Loucy (cell line): ENCODE results near the gene GNB5.
"Not testable (repeated sequence)": the region's sequence is repeated elsewhere in the genome, so short reads cannot be mapped to it uniquely, and the experiment has no call there.

ENCODE experiments used
- H2AFZ ChIP-seq: fragments of 200-600 bp; sonication (generic); 2 replicates; pipeline ENCODE4 v1.6.0; 2016; ENCODE audit warnings: antibody characterized with exemption, mild to moderate bottlenecking, low read length, moderate library complexity
- H3F3A ChIP-seq: fragments of 200-600 bp; 2 replicates; pipeline ENCODE4 v1.6.0; 2016; ENCODE audit warnings: antibody characterized with exemption, low read depth, mild to moderate bottlenecking
- H3K27me3 ChIP-seq: fragments of 200-600 bp; sonication (generic); 2 replicates; pipeline ENCODE4 v1.6.1; 2014; ENCODE audit warnings: low read length, mild to moderate bottlenecking; ENCODE audit not compliant: insufficient read depth, poor library complexity, severe bottlenecking
- H3K36me3 ChIP-seq: fragments of 200-600 bp; sonication (generic); 2 replicates; pipeline ENCODE4 v1.6.1; 2016; ENCODE audit warnings: low read length; ENCODE audit not compliant: insufficient read depth
- H3K4me1 ChIP-seq: fragments of 200-600 bp; sonication (generic); 2 replicates; pipeline ENCODE4 v1.5.1; 2014; ENCODE audit warnings: low read length, mild to moderate bottlenecking; ENCODE audit not compliant: insufficient read depth, poor library complexity, severe bottlenecking
- H3K4me2 ChIP-seq: fragments of 200-600 bp; sonication (generic); 2 replicates; pipeline ENCODE4 v1.6.0; 2014; ENCODE audit warnings: antibody characterized with exemption, low read length, low read depth, mild to moderate bottlenecking; ENCODE audit not compliant: poor library complexity, severe bottlenecking
- H3K4me3 ChIP-seq: fragments of 200-600 bp; sonication (generic); 2 replicates; pipeline ENCODE4 v1.5.1; 2014; ENCODE audit warnings: low read length, mild to moderate bottlenecking, mixed read lengths; ENCODE audit not compliant: poor library complexity, severe bottlenecking
- H3K79me2 ChIP-seq: fragments of 200-600 bp; sonication (generic); 2 replicates; pipeline ENCODE4 v1.6.1; 2014; ENCODE audit warnings: low read length; ENCODE audit not compliant: insufficient read depth
- H3K9ac ChIP-seq: fragments of 200-600 bp; sonication (generic); 2 replicates; pipeline ENCODE4 v1.6.0; 2014; ENCODE audit warnings: mild to moderate bottlenecking, low read depth, low read length, moderate library complexity; ENCODE audit not compliant: poor library complexity, severe bottlenecking
- H3K9me2 ChIP-seq: fragments of 200-600 bp; sonication (generic); replicated peaks from 2 replicates; pipeline ENCODE4 v1.6.1; 2016; ENCODE audit warnings: low read depth, low read length, mixed read lengths
- H3K9me3 ChIP-seq: fragments of 200-600 bp; sonication (generic); 2 replicates; pipeline ENCODE4 v1.6.1; 2014; ENCODE audit warnings: mild to moderate bottlenecking, antibody characterized with exemption, low read length, low read depth; ENCODE audit not compliant: insufficient read depth
- H4K20me1 ChIP-seq: fragments of 200-600 bp; sonication (generic); 2 replicates; pipeline ENCODE4 v1.6.0; 2014; ENCODE audit warnings: antibody characterized with exemption, low read length, mild to moderate bottlenecking; ENCODE audit not compliant: insufficient read depth, poor library complexity, severe bottlenecking
- EZH2phosphoT487 ChIP-seq: fragments of 200-600 bp; IDR thresholded peaks from 2 replicates; pipeline ENCODE4 v1.6.1; 2018; ENCODE audit warnings: antibody characterized with exemption, mild to moderate bottlenecking, moderate library complexity, borderline replicate concordance
- TF ChIP-seq, protein P1 (sequence below): fragments of 200-600 bp; sonication (generic); conservative IDR thresholded peaks from 2 replicates; pipeline ENCODE4 v1.5.1; 2014; ENCODE audit warnings: mild to moderate bottlenecking, antibody characterized with exemption, low read length

Gene GNB5

DNA sequence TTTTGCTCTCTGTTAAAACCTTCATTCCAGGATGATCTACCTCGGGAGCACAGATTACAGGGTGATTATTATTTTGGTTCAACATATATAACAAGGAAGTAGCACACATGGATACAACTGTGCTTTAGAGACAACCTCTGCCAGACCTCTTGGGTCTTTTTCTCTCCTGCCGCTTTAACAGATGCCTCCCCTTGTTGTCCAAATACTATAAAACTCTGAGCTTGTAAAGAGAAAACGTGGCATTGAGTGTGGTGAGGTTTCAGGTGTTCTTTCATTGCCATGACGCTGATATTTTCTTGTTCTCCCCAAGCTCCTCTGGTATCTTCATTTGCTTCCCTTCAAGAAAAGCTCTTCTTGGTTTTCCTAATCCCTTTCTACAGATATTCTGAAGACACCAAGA lies 107.6 kb downstream of the GNB5 start:
- Histone ChIP-seq H3K36me3 (no peaks in the 10 kb centered on the region), H3K9me3 (no peaks in the 10 kb centered on the region; the same call in 1 of the 2 replicates), H3K4me1 (peaks cover 20% of the 10 kb centered on the region), H3K9me2 (no peaks in the 10 kb centered on the region), H3K4me3 (no peak overlapping the region), H2AFZ (no peak overlapping the region), H3K27me3 (no peaks in the 10 kb centered on the region), H3K4me2 (peak overlapping the region; percentile 41), H3K79me2 (no peaks in the 10 kb centered on the region), H4K20me1 (no peaks in the 10 kb centered on the region), H3K9ac (no peak overlapping the region), H3F3A (0 out of 2 replicates have a peak, but pooled peaks cover 6% of the 10 kb centered on the region)
- TF ChIP-seq, protein P1, sequence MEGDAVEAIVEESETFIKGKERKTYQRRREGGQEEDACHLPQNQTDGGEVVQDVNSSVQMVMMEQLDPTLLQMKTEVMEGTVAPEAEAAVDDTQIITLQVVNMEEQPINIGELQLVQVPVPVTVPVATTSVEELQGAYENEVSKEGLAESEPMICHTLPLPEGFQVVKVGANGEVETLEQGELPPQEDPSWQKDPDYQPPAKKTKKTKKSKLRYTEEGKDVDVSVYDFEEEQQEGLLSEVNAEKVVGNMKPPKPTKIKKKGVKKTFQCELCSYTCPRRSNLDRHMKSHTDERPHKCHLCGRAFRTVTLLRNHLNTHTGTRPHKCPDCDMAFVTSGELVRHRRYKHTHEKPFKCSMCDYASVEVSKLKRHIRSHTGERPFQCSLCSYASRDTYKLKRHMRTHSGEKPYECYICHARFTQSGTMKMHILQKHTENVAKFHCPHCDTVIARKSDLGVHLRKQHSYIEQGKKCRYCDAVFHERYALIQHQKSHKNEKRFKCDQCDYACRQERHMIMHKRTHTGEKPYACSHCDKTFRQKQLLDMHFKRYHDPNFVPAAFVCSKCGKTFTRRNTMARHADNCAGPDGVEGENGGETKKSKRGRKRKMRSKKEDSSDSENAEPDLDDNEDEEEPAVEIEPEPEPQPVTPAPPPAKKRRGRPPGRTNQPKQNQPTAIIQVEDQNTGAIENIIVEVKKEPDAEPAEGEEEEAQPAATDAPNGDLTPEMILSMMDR: no peak
- no peak for TF ChIP-seq EZH2phosphoT487

DNA sequence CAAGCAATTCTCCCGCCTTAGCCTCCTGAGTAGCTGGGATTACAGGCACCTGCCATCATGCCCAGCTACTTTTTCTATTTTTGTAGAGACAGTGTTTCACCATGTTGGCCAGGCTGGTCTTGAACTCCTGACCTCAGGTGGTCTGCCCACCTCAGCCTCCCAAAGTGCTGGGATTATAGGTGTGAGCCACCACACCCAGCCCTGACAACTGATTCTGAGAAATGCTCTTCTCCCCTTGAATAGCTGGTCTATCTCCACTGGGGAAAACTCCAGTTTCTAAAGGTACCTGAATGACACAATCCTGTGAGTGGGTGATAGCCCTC lies 108.2 kb downstream of the GNB5 start:
- not testable (repeated sequence) for H3K9me2 ChIP-seq, H3K36me3 ChIP-seq, H3F3A ChIP-seq, H3K9me3 ChIP-seq, H3K9ac ChIP-seq, H2AFZ ChIP-seq, H3K4me3 ChIP-seq, H3K27me3 ChIP-seq, H3K79me2 ChIP-seq, H4K20me1 ChIP-seq
- peaks cover 20% of the 10 kb centered on the region for H3K4me1 ChIP-seq
- H3K4me2 ChIP-seq: peak overlapping the region; percentile 41

DNA sequence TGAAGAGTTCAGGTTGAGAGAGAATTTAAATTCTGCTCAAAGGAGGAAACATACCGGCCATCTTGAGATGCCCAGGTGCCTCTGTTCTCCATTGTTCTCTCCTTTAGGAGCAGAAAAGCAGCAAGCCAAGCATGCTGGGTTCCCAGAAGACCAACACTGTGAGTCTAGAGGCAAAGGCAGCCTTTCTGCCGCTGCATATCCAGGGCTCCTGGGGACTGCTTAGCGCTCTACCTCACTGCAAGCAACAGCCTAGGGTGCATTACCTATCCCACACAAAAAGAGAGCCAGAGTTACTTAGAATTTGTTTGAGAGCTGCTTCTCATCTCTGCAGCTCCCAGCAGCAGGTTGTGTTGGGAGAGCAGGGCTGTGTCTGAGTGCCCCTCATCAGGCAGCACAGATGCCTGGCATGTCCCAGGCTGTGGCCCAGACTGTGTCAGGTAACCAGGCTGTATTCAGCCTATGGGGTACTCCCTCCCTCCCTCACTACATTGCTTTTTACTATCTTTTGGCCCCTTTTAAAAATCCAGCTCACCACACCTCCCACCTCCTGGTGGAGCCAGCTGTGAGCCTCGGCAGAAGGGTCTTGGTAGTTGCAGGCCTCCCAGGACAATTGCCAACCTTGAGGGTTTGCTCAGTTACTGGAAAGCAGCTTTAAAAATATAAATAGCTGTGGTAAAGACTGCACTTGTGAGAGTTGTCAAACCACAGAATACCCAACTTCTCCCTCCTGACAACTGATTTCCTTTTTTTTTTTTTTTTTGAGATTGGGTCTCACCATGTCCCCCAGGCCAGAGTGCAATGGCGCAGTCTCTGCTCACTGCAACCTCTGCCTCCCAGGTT lies 108.8 kb downstream of the GNB5 start:
- no peaks in the 10 kb centered on the region for H4K20me1 ChIP-seq
- H3K4me2 ChIP-seq: peak overlapping the region; percentile 41
- H3K27me3 ChIP-seq: no peaks in the 10 kb centered on the region
- H3K36me3 ChIP-seq: no peaks in the 10 kb centered on the region
- no peaks in the 10 kb centered on the region for H3K9me2 ChIP-seq
- no peaks in the 10 kb centered on the region for H3K79me2 ChIP-seq
- H3K9me3 ChIP-seq: no peaks in the 10 kb centered on the region; the same call in 1 of the 2 replicates
- peak overlapping the region; percentile 35 for H3K9ac ChIP-seq
- no peak overlapping the region for H2AFZ ChIP-seq
- TF ChIP-seq, protein P1: no peak
- TF ChIP-seq EZH2phosphoT487: no peak
- H3F3A ChIP-seq: 0 out of 2 replicates have a peak, but pooled peaks cover 6% of the 10 kb centered on the region
- H3K4me3 ChIP-seq: peak overlapping the region; percentile 38
- peaks cover 20% of the 10 kb centered on the region for H3K4me1 ChIP-seq
